IPS DF 4.7 (cell line): Measurements from ENCODE around the gene CACNA1G.

Experiments
- DNase-seq: peaks from one replicate; pipeline ENCODE4 v3.0.0-alpha.2; 2013; ENCODE audit warnings: low spot score; ENCODE audit errors: extremely low read depth

CACNA1G gene

DNA sequence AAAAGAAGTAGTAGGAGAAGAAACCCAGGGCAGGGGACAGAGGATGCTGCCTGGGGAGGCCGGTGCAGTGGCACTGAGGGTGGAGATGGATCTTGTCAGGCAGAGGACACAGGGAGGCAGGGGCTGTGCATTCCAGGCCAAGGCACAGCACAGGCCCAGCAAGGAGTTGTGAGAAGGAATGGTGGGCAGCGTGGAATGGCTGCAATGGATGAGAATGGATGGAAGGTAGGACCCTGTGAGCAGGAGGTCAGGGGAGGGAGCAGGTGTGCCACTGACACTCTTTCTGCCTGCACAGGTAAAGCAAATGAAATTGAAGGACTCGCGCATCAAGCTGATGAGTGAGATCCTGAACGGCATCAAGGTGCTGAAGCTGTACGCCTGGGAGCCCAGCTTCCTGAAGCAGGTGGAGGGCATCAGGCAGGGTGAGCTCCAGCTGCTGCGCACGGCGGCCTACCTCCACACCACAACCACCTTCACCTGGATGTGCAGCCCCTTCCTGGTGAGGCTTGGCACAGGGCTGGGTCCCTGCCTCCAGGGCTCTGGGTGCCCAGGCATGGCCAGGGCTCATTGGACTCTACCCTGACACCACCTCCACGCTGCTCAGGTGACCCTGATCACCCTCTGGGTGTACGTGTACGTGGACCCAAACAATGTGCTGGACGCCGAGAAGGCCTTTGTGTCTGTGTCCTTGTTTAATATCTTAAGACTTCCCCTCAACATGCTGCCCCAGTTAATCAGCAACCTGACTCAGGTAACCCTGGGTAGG lies 106.9 kb downstream of the CACNA1G start:
- DNase-seq = no peak

DNA sequence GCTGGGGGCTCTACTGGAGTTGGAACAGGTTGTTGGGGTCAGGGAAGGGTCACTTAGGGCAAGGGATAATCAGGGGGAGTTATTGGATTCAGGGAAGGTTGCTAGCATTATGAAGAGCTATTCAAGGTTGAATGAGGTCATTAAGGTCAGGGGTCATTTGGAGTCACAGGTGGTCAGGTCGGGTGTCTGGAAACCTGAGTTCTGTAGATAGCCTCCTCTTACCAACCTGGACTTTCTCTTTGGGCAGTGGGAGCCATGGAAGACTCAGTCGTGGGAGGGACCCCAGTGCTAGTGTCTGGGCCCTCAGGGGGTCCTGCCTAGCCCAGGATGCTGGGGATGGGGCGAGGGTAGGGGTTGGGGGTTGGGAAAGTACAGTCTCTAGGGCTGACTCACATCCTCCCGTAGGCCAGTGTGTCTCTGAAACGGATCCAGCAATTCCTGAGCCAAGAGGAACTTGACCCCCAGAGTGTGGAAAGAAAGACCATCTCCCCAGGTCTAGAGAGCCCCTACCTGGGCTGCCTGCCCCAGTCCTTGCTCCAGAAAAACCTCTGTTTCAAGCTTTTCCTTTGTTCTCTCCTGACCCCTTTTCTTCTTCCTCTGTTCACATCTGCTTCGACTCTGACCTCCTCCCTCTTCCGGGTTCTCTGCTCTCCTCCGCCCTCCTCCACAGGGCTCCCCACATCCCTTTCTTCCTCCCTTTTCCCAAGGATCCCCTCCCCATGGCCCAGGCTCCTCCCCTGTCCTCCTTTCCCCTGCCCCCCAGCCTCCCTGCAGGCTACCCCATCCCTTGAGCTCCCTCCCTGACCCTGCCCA lies 107.7 kb downstream of the CACNA1G start:
- DNase-seq = no peak

DNA sequence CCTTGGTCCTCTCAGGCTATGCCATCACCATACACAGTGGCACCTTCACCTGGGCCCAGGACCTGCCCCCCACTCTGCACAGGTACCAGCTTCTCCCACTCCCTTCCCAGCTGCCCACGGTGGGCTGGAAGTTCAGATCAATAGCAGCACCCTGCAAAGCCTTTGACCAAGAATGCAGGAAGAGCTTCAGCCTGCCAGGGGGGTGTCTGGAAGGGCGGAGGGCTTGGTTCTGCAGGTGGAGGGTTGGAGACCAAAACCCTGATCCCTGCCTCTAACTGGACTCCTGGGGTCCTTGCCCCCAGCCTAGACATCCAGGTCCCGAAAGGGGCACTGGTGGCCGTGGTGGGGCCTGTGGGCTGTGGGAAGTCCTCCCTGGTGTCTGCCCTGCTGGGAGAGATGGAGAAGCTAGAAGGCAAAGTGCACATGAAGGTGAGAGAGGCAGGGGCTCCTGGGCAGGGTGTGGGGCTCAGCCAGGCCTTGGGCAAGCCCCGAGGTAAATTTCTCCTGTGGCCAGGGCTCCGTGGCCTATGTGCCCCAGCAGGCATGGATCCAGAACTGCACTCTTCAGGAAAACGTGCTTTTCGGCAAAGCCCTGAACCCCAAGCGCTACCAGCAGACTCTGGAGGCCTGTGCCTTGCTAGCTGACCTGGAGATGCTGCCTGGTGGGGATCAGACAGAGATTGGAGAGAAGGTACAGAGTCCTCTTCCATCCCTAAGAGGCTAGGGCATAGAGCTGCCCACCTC lies 108.5 kb downstream of the CACNA1G start:
- DNase-seq = no peak

DNA sequence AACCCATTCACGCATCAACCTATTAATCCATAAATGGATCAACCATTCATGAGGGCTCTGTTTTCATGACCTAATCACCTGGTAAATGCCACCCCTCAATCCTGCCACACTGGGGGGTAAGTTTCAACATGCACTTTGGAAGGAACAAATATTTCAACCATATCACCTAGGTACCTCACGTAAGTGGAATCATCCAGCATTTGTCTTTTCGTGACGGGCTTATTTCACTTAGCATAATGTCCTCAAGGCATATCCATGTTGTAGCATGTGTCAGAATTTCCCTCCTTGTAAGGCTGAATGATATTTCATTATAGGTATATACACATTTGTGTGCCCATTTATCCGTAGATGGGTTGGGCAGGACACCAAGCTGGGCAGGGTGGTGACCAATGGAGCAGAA lies 111.6 kb downstream of the CACNA1G start:
- no peak for DNase-seq

DNA sequence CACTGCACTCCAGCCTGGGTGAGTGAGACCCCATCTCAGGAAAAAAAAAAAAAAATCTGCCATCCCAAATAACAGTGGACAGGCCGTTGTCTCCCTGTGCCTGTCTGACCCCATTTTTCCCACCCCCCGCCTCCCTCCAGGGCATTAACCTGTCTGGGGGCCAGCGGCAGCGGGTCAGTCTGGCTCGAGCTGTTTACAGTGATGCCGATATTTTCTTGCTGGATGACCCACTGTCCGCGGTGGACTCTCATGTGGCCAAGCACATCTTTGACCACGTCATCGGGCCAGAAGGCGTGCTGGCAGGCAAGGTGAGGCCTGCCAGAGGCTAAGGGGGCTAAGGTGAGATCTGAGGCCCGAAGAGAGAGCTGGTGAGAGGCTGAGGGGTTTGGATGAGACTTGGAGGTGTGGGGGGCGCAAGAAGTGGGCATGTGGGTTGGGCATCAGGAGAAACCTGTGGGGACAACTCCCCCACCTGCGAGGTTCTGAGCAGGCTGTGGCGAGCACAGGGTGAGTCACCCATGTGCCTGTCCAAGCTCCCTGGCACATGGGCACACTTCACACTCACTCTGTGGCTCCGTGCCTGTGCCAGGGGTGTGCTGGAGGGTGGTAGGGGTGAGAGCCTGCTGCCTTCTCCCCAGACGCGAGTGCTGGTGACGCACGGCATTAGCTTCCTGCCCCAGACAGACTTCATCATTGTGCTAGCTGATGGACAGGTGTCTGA lies 112.5 kb downstream of the CACNA1G start:
- no peak for DNase-seq

DNA sequence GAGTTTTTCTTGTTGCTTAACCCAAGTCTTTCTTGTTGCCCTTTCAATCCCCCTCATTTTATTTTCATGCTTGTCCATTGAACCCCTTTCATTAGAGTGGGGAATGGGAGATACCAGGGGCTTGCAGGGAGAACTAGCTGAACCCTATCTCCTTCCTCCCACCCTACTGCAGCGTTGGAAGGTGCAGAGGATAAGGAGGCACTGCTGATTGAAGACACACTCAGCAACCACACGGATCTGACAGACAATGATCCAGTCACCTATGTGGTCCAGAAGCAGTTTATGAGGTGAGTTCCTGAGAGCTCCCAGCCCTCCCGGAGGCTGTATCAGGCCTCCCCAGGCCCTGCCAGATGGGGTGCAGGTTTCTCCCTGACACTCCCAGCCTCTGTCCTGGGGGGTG lies 114.7 kb downstream of the CACNA1G start:
- no peak for DNase-seq

DNA sequence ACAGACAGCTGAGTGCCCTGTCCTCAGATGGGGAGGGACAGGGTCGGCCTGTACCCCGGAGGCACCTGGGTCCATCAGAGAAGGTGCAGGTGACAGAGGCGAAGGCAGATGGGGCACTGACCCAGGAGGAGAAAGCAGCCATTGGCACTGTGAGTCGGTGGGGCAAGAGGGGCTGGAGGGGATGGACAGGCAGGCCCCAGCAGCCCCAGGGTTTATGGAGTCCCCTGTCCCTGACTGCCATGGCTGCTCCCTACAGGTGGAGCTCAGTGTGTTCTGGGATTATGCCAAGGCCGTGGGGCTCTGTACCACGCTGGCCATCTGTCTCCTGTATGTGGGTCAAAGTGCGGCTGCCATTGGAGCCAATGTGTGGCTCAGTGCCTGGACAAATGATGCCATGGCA lies 115.1 kb downstream of the CACNA1G start:
- no peak for DNase-seq

DNA sequence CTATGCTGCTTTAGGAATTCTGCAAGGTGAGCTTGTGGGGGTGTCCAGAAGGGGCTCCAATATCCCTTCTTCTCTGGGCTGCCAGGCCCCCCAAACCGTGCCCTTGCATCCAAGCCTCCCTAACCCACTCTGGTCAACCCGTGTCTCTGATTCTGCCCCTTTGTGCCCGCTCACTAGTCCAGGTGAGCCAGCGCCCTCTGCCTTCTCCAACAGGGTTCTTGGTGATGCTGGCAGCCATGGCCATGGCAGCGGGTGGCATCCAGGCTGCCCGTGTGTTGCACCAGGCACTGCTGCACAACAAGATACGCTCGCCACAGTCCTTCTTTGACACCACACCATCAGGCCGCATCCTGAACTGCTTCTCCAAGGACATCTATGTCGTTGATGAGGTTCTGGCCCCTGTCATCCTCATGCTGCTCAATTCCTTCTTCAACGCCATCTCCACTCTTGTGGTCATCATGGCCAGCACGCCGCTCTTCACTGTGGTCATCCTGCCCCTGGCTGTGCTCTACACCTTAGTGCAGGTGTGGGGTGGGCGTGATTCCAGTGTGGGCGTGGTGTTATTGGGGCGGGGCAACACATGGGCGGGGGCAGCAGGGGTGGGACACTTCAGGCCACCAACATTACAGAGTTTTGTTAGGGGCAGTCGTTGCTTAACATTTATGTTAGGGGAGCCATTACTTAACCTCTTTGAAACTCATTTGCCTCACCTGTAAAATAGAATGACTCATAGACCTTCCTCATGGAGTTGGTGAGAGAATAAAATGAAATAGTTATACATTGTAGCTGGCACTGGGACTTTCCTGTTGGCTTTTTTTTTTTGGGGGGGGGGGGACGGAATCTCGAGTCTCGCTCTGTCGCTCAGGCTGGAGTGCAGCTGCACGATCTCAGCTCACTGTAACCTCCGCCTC lies 115.8 kb downstream of the CACNA1G start:
- no peak for DNase-seq
